Liver (tissue), 3 donors: ENCODE data around the gene GABBR2.

Experiments used
- CTCF ChIP-seq: fragments of 150-350 bp; IDR thresholded peaks from 2 replicates; pipeline ENCODE4 v1.5.1; 2017; ENCODE audit warnings: improper control_type of control experiment, low read depth, low read length; ENCODE audit not compliant: missing input control
- GABPA ChIP-seq, 2 donors: IDR thresholded peaks in 1 of 2; conservative IDR thresholded peaks in 1 of 2; 2 replicates each; pipeline ENCODE4 v1.6.1; 2016; ENCODE audit warnings: antibody characterized with exemption in 2 of 2, mild to moderate bottlenecking in 1 of 2, moderate library complexity in 1 of 2
- MAX ChIP-seq: IDR thresholded peaks from 2 replicates; pipeline ENCODE4 v1.6.1; 2016; ENCODE audit warnings: antibody characterized with exemption
- RAD21 ChIP-seq, 2 donors: IDR thresholded peaks; 2 replicates each; pipeline ENCODE4 v1.6.1; 2016; ENCODE audit warnings: antibody characterized with exemption in 2 of 2, mild to moderate bottlenecking in 2 of 2
- REST ChIP-seq: IDR thresholded peaks from 2 replicates; pipeline ENCODE4 v1.6.1; 2016; ENCODE audit warnings: antibody characterized with exemption, mild to moderate bottlenecking
- SP1 ChIP-seq: IDR thresholded peaks from 2 replicates; pipeline ENCODE4 v1.6.1; 2018; ENCODE audit warnings: antibody characterized with exemption, mild to moderate bottlenecking
- TAF1 ChIP-seq: conservative IDR thresholded peaks from 2 replicates; pipeline ENCODE4 v1.6.1; 2016; ENCODE audit warnings: antibody characterized with exemption, mild to moderate bottlenecking
- donor health status: healthy.
- donor health status: healthy.

- TF ChIP-seq TAF1 = no peak
- TF ChIP-seq CTCF = no peak
- TF ChIP-seq MAX = no peak
- no peak for TF ChIP-seq GABPA (IDR thresholded peaks at IDR 0.05 in 1 of 2, conservative IDR thresholded peaks at IDR 0.05 in 1 of 2)
- TF ChIP-seq RAD21 (IDR thresholded peaks at IDR 0.05) = no peak
- TF ChIP-seq REST = no peak
- TF ChIP-seq SP1 = no peak
Measured at GRCh38 chr9:98427491-98427890, 281.2 kb downstream of the GABBR2 start.
